Vagina (tissue), 2 donors: ENCODE results near the gene SNX7.

Experiments
- POLR2A ChIP-seq, 2 donors: fragments of 450-650 bp; IDR thresholded peaks; one replicate each; pipeline ENCODE4 v1.6.1; 2017; ENCODE audit warnings: antibody characterized with exemption in 2 of 2, mild to moderate bottlenecking in 2 of 2, moderate library complexity in 2 of 2
- TF ChIP-seq, protein P1 (sequence below), 3 experiments: fragments of 450-650 bp in 2 of 3; fragments of 200-600 bp in 1 of 3; sonication (generic) in 1 of 3; IDR thresholded peaks; one replicate each; pipeline ENCODE4 v1.5.1; 2017 to 2019; ENCODE audit warnings: antibody characterized with exemption in 3 of 3, mild to moderate bottlenecking in 2 of 3, moderate library complexity in 2 of 3

DNA sequence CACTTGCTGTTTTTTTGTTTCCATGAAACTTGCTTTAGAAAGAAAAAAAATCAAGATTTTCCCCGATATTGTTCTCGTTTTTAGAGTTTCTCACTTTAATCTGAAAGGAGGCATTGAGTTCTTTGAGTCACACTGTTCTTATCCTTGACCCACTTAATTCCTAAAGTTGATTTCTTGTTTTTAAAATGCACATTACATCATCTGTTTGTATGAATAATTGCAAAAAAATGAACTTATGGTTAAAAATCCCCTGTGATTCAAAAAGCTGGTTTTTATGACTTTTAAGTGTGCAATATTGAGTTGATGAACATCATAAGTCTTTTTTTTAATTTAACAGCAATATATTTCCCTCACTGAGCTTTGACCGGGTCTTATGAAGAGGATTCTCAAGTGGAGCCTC is 131.6 kb downstream of the SNX7 start:
- TF ChIP-seq, protein P1, sequence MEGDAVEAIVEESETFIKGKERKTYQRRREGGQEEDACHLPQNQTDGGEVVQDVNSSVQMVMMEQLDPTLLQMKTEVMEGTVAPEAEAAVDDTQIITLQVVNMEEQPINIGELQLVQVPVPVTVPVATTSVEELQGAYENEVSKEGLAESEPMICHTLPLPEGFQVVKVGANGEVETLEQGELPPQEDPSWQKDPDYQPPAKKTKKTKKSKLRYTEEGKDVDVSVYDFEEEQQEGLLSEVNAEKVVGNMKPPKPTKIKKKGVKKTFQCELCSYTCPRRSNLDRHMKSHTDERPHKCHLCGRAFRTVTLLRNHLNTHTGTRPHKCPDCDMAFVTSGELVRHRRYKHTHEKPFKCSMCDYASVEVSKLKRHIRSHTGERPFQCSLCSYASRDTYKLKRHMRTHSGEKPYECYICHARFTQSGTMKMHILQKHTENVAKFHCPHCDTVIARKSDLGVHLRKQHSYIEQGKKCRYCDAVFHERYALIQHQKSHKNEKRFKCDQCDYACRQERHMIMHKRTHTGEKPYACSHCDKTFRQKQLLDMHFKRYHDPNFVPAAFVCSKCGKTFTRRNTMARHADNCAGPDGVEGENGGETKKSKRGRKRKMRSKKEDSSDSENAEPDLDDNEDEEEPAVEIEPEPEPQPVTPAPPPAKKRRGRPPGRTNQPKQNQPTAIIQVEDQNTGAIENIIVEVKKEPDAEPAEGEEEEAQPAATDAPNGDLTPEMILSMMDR (IDR thresholded peaks at IDR 0.05): no peak
- TF ChIP-seq POLR2A (IDR thresholded peaks at IDR 0.05): no peak
